Measurements from ENCODE around the gene LZTS2.
A peak's percentile ranks its signal among the peaks of the same experiment; 100 is the strongest.

LZTS2 gene

DNA sequence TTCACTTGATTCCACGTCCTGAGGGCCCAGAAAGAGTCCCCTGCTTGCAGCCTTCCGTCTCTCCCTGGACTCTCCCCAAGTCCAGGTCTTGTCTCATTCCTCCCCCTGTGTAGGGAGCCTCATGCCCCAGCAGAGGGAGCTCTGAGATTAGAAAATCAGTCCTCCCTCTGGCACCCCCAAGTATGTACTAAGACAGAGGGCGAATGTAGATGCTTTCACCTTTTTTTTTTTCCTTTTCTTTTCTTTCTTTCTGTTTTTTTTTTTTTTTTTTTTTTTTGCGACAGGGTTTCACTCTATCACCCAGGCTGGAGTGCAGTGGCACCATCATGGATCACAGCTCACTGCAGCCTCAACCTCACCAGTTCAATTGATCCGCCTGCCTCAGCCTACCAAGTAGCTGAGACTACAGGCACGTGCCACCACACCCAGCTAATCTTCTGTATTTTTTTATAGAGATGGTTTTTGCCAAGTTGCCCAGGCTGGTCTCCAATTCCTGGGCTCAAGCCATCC, 41.7 kb downstream of the LZTS2 start (continued):
- TF ChIP-seq, protein P1, sequence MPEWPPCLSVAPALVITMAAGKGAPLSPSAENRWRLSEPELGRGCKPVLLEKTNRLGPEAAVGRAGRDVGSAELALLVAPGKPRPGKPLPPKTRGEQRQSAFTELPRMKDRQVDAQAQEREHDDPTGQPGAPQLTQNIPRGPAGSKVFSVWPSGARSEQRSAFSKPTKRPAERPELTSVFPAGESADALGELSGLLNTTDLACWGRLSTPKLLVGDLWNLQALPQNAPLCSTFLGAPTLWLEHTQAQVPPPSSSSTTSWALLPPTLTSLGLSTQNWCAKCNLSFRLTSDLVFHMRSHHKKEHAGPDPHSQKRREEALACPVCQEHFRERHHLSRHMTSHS (tag by site-specific recombination; IDR thresholded peaks at IDR 0.05), result no peak
- no peak for TF ChIP-seq ZNF140 (tag by site-specific recombination; IDR thresholded peaks at IDR 0.05)
- no peak for TF ChIP-seq GLIS2 (tag by site-specific recombination; IDR thresholded peaks at IDR 0.05)
- TF ChIP-seq, protein P2, sequence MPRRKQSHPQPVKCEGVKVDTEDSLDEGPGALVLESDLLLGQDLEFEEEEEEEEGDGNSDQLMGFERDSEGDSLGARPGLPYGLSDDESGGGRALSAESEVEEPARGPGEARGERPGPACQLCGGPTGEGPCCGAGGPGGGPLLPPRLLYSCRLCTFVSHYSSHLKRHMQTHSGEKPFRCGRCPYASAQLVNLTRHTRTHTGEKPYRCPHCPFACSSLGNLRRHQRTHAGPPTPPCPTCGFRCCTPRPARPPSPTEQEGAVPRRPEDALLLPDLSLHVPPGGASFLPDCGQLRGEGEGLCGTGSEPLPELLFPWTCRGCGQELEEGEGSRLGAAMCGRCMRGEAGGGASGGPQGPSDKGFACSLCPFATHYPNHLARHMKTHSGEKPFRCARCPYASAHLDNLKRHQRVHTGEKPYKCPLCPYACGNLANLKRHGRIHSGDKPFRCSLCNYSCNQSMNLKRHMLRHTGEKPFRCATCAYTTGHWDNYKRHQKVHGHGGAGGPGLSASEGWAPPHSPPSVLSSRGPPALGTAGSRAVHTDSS (tag by site-specific recombination; IDR thresholded peaks at IDR 0.05), result no peak
- TF ChIP-seq, protein P3, sequence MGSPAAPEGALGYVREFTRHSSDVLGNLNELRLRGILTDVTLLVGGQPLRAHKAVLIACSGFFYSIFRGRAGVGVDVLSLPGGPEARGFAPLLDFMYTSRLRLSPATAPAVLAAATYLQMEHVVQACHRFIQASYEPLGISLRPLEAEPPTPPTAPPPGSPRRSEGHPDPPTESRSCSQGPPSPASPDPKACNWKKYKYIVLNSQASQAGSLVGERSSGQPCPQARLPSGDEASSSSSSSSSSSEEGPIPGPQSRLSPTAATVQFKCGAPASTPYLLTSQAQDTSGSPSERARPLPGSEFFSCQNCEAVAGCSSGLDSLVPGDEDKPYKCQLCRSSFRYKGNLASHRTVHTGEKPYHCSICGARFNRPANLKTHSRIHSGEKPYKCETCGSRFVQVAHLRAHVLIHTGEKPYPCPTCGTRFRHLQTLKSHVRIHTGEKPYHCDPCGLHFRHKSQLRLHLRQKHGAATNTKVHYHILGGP (tag by site-specific recombination; IDR thresholded peaks at IDR 0.05), result no peak
- no peak for TF ChIP-seq ZNF394 (tag by site-specific recombination; IDR thresholded peaks at IDR 0.05; ENCODE audit: borderline replicate concordance)
- no peak for TF ChIP-seq ZSCAN16 (tag by site-specific recombination; IDR thresholded peaks at IDR 0.05)
- TF ChIP-seq, protein P4, sequence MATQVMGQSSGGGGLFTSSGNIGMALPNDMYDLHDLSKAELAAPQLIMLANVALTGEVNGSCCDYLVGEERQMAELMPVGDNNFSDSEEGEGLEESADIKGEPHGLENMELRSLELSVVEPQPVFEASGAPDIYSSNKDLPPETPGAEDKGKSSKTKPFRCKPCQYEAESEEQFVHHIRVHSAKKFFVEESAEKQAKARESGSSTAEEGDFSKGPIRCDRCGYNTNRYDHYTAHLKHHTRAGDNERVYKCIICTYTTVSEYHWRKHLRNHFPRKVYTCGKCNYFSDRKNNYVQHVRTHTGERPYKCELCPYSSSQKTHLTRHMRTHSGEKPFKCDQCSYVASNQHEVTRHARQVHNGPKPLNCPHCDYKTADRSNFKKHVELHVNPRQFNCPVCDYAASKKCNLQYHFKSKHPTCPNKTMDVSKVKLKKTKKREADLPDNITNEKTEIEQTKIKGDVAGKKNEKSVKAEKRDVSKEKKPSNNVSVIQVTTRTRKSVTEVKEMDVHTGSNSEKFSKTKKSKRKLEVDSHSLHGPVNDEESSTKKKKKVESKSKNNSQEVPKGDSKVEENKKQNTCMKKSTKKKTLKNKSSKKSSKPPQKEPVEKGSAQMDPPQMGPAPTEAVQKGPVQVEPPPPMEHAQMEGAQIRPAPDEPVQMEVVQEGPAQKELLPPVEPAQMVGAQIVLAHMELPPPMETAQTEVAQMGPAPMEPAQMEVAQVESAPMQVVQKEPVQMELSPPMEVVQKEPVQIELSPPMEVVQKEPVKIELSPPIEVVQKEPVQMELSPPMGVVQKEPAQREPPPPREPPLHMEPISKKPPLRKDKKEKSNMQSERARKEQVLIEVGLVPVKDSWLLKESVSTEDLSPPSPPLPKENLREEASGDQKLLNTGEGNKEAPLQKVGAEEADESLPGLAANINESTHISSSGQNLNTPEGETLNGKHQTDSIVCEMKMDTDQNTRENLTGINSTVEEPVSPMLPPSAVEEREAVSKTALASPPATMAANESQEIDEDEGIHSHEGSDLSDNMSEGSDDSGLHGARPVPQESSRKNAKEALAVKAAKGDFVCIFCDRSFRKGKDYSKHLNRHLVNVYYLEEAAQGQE (tag by site-specific recombination; IDR thresholded peaks at IDR 0.05), result 0 out of 2 replicates have a peak, but pooled peaks have one; percentile 9
- no peak for TF ChIP-seq ZSCAN30 (tag by site-specific recombination; IDR thresholded peaks at IDR 0.05)
- no peak for TF ChIP-seq YY2 (tag by site-specific recombination; IDR thresholded peaks at IDR 0.05)
- no peak for TF ChIP-seq ZNF658 (tag by site-specific recombination; IDR thresholded peaks at IDR 0.05)
- no peak for TF ChIP-seq ZNF184 (tag by site-specific recombination; IDR thresholded peaks at IDR 0.05)
- TF ChIP-seq PRDM1 (tag by site-specific recombination; IDR thresholded peaks at IDR 0.05), result peak; percentile 96
- TF ChIP-seq ZNF292 (tag by site-specific recombination; IDR thresholded peaks at IDR 0.05; ENCODE audit: borderline replicate concordance, low read depth), result no peak
- TF ChIP-seq, protein P5, sequence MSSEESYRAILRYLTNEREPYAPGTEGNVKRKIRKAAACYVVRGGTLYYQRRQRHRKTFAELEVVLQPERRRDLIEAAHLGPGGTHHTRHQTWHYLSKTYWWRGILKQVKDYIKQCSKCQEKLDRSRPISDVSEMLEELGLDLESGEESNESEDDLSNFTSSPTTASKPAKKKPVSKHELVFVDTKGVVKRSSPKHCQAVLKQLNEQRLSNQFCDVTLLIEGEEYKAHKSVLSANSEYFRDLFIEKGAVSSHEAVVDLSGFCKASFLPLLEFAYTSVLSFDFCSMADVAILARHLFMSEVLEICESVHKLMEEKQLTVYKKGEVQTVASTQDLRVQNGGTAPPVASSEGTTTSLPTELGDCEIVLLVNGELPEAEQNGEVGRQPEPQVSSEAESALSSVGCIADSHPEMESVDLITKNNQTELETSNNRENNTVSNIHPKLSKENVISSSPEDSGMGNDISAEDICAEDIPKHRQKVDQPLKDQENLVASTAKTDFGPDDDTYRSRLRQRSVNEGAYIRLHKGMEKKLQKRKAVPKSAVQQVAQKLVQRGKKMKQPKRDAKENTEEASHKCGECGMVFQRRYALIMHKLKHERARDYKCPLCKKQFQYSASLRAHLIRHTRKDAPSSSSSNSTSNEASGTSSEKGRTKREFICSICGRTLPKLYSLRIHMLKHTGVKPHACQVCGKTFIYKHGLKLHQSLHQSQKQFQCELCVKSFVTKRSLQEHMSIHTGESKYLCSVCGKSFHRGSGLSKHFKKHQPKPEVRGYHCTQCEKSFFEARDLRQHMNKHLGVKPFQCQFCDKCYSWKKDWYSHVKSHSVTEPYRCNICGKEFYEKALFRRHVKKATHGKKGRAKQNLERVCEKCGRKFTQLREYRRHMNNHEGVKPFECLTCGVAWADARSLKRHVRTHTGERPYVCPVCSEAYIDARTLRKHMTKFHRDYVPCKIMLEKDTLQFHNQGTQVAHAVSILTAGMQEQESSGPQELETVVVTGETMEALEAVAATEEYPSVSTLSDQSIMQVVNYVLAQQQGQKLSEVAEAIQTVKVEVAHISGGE (tag by site-specific recombination; conservative IDR thresholded peaks at IDR 0.05; ENCODE audit: low read depth), result no peak
- no peak for TF ChIP-seq BCL11A (tag by site-specific recombination; IDR thresholded peaks at IDR 0.05; ENCODE audit: low read depth)
- TF ChIP-seq ZNF266 (tag by site-specific recombination; IDR thresholded peaks at IDR 0.05; ENCODE audit: low read depth), result no peak
- TF ChIP-seq, protein P6, sequence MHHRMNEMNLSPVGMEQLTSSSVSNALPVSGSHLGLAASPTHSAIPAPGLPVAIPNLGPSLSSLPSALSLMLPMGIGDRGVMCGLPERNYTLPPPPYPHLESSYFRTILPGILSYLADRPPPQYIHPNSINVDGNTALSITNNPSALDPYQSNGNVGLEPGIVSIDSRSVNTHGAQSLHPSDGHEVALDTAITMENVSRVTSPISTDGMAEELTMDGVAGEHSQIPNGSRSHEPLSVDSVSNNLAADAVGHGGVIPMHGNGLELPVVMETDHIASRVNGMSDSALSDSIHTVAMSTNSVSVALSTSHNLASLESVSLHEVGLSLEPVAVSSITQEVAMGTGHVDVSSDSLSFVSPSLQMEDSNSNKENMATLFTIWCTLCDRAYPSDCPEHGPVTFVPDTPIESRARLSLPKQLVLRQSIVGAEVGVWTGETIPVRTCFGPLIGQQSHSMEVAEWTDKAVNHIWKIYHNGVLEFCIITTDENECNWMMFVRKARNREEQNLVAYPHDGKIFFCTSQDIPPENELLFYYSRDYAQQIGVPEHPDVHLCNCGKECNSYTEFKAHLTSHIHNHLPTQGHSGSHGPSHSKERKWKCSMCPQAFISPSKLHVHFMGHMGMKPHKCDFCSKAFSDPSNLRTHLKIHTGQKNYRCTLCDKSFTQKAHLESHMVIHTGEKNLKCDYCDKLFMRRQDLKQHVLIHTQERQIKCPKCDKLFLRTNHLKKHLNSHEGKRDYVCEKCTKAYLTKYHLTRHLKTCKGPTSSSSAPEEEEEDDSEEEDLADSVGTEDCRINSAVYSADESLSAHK (tag by site-specific recombination; IDR thresholded peaks at IDR 0.05), result no peak
- TF ChIP-seq, protein P7, sequence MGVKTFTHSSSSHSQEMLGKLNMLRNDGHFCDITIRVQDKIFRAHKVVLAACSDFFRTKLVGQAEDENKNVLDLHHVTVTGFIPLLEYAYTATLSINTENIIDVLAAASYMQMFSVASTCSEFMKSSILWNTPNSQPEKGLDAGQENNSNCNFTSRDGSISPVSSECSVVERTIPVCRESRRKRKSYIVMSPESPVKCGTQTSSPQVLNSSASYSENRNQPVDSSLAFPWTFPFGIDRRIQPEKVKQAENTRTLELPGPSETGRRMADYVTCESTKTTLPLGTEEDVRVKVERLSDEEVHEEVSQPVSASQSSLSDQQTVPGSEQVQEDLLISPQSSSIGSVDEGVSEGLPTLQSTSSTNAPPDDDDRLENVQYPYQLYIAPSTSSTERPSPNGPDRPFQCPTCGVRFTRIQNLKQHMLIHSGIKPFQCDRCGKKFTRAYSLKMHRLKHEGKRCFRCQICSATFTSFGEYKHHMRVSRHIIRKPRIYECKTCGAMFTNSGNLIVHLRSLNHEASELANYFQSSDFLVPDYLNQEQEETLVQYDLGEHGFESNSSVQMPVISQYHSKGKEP (tag by site-specific recombination; IDR thresholded peaks at IDR 0.05), result no peak
- no peak for TF ChIP-seq ZFP3 (tag by site-specific recombination; IDR thresholded peaks at IDR 0.05; ENCODE audit: low read depth)
- TF ChIP-seq, protein P8, sequence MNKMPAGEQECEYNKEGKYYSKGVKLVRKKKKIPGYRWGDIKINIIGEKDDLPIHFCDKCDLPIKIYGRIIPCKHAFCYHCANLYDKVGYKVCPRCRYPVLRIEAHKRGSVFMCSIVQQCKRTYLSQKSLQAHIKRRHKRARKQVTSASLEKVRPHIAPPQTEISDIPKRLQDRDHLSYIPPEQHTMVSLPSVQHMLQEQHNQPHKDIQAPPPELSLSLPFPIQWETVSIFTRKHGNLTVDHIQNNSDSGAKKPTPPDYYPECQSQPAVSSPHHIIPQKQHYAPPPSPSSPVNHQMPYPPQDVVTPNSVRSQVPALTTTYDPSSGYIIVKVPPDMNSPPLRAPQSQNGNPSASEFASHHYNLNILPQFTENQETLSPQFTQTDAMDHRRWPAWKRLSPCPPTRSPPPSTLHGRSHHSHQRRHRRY (tag by site-specific recombination; IDR thresholded peaks at IDR 0.05), result no peak
- no peak for TF ChIP-seq ZNF549 (tag by site-specific recombination; IDR thresholded peaks at IDR 0.05)
- TF ChIP-seq ZNF248 (tag by site-specific recombination; IDR thresholded peaks at IDR 0.05), result no peak
